NCI-H2081 (cell line): ENCODE data around the gene TMC2.

Experiments
- DNase-seq, 2 experiments: peaks; one replicate each; lab custom pipeline; 2025; lab: John Stamatoyannopoulos, UW

TMC2 gene

DNA sequence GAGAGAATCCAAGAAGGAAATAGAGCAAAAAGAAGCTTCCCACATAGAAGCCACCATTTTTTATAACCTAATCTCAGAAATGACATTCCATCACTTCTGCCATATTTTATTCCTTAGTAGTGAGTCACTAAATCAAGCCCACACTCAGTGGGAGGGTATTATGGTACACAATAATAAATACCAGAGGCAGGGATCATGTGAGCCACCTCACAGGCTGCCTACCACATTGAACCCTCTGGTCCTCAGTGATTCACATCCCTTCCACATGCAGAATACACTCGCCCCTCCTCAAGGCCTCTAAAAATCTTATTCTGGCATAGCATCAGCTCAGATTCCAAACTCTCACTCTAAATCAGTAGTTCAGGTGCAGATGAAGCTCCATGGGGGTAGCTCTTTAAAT is 49.4 kb downstream of the TMC2 start:
- no peak for DNase-seq

DNA sequence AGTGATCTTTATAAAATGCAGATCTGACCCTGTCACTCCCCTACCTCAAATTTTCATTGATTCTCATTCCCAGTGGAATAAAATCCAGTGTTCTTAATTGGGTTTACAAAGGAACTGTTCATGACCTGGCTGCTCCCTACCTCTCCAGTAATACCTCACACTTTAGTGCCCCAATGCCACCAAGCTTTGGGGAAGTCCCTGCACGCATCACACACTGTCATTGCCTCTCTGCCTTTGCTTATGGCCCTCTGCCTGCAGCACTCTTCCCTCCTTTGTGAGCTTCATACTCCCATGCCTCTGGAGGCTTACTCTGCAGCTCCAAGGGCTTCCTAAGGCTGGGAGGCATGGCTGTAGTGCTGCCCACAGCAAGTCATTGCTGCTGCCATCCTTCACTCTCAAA is 57.4 kb downstream of the TMC2 start:
- no peak for DNase-seq

DNA sequence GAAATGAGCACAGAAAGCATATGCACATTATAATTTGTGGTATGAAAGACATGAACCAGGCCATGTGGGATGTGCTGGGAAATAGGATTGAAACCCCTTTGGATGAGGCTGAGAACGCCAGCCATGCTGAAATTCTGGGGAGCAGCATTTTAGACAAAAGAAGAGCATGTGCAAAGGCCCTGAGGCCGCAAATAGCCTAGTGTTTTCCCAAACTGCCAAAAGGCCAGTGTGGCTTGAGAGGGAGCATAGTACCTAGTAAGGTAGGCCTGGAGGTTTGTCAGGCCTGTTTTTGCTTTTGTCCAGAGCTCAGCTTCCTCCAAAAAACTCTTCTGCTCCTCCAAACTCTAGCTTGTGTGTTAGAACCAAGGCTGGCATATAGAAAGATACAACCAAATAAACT is 58.7 kb downstream of the TMC2 start:
- no peak for DNase-seq

DNA sequence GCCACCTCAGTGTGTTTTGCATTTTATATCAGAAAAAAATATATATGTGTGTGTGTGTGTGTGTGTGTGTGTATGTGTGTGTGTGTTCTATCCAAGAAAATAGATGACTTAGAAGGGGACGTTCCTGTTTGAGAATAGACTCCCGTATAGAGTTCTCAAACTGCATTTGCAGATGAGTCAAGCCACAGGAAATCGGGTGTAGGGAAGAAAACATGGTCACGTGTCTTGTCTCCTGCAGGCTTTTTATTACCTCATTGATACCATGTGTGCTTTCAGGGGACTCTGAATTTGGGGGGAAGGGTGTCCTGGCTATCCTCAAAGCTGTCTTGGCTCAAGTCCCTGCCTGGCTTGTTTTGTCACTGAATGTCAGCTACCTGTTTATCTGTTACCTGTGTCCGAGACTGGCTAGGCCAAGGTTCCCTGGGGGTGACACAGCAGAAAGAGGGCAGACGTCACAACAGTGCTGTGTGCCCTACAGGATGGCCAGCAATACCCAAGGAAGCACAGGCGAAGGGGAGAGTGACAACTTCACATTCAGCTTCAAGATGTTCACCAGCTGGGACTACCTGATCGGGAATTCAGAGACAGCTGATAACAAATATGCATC is 60.4 kb downstream of the TMC2 start:
- no peak for DNase-seq

DNA sequence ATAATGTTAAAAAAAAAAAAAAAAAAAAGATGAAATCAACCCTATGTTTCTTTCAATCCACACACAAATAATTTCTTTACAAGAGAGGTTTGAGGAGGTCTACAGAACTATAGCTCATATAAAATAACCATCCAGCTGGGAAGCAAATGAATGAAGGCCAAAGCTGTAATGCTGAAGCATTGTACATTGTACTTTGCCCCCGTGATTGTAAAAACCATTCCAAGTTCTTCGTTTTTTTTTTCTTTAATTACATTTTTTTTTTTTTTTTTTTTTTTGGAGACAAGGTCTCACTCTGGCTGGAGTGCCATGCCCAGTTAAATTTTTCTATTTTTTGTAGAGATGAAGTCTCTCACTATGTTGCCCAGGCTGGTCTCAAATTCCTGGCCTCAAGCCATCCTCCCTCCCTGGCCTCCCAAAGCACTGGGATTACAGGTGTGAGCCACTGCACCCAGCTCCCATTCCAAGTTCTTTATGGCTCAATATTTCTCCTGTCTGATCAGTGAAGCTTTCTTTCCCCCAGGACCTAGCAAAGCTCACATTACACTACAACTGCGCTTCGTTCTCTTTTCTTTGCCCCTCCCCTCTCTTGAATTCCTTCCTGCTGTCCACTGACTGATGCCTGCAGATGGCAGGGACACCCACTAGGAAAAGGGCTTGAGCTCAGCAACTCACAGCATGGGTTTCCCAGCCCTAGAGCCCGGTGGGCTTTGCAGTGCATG is 63.1 kb downstream of the TMC2 start:
- DNase-seq = no peak

DNA sequence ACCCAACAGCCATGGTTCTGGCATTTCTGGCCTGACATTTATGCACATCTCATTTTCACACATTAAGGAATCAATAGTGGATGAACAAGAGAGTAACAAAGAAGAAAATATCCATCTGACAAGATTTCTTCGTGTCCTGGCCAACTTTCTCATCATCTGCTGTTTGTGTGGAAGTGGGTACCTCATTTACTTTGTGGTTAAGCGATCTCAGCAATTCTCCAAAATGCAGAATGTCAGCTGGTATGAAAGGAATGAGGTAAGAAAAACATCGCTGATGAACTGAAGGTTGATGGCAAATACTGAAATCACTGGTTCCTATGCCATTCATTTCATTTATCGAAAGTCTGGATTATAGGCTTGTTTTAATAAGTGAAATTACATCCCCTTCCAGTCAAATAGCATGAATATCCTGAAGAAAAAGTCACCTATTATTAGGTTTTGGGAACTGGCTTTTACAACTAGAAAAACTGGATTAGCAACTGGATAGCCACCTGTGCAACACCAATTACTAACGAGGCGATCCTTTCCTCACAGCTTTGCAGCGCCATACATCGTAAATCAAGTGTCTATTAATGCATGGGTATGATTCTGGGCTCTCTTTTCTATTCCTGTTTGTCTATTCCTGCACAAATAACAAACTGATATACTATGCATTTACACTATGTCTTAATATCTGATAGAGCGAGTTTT is 65.8 kb downstream of the TMC2 start:
- DNase-seq = no peak

DNA sequence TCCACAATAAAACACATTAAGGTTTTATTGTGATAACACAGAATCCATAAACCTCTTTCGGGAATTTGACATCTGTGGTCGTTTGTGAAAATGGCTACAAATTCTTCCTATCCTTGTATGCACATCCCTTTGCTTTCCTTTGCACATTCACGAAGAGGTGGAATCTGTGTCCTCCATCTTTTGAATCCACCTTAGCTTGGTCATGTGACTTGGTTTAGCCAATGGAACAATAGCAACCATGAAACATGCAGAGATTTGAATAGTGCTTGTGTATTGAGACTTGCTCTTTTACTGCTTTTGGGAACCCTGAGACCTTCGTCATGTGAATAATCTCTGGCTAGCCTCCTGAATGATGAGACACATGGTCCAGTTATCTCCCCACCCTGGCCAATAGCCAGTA is 66.4 kb downstream of the TMC2 start:
- no peak for DNase-seq

DNA sequence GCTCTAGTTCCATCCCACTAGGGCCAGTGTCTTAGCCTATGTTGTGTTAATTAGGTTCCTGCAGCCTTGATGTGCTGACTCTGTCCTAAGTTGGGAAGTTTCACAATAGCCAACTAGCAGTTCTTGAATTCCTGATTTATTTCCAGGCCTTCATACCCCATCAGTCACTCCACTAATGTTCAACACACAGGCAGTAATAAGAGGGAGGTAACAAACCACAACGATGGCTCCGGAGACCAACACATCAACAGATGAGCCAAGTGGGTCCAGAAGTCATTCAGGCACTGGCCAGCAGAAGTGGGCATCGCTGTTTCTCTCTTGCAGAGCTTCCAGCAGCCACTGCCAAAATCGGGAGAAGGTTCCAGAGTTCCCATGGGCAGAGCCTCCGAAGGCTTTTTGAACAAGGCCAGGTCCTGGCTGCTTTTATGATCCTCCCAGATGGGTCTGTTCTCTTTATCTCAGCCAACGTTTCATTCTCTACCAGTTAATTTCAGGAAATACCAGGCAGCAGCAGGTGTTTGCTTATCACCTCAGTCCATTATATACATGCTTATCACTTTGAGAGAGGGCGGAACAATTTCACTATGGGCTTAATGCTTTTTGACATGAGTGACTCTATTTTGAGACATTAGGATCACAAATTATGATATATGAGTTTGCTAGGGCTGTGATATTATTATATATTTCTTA is 67.6 kb downstream of the TMC2 start:
- peak in 1 of 2 experiments; percentile 52 for DNase-seq

DNA sequence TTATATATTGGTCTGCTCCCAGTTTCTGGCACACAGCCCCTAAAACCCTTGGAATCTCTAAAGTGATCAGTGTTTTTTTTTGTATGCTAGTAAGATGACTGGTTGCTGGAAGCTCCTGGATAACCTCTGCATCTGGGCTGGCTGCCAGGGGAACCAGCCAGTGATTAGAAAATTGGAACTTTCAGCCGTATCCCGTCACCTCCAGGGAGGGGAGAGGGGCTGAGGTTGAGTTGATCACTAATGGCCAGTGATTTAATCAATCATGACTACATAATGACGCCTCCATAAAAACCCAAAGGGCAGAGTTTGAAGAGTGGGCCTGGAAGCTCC is 68.1 kb downstream of the TMC2 start:
- DNase-seq = peak in 1 of 2 experiments; percentile 52

DNA sequence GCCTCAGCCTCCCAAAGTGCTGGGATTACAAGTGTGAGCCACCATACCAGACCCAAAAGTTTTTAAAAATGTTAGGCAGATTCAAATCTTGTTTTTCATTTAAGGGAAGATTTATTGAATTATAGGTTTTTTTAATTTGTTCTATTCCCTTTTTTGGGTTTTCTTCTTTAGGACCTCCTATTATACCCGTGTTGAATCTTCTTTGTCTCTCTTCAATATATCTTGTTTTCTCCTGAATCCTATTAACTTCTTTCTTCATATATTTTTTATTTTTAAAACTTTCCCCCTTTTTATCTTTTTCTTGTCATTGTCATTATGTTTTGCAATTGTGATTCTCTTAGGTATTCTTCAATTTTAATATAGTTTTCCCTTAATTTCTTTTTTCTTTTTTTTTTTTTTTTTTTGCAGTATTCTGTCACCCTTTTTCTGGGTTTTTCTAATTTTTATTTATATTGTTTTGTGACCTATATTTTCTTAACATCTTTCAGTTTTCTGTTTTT is 70.2 kb downstream of the TMC2 start:
- DNase-seq = no peak

DNA sequence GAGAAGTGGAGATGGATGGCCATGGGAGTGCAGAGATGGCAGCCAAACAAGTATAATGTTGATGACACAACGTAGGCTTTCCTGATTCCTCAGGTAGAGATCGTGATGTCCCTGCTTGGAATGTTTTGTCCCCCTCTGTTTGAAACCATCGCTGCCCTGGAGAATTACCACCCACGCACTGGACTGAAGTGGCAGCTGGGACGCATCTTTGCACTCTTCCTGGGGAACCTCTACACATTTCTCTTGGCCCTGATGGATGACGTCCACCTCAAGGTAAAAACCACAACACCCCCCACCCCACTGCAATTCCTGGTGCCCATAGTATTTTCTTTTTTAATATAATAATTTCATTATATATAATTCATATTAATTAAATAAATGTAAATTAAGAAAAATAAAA is 74.0 kb downstream of the TMC2 start:
- DNase-seq = no peak

DNA sequence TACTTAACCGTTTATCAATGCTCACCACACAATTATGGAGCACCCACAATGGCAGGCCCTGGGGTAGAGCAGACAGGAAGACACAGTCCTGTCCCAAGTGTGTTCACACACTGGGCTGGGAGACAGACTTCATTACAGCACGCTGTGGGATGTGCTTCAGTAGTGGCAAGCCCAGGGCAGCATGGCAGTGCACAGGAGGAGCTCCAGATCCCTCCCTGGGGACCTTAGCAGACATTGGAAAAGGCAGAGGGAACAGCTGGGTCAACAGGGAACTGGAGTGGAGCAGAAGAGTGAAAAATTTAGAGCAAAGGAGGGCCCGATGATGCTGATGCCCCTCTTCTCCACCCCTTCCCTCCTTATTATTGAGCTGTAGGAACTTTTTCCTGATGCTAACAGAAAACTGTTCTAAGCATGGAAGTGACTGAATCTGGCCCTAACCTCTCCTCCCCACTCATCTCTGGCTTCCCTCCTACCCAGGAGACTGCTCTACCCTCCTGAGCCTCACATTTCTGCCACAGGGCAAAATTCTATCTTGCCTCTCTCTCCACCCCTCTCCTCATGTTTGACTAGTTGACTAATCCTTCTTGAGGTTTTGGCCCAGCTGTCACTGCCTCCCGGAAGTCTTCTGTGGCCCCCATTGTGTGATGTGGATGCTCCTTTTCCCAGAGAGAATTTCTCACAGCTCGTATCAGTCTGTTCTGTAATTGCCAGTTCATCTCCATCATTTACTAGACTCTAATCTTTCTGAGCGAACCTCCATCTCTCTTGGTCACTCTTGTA is 74.8 kb downstream of the TMC2 start:
- DNase-seq = no peak

DNA sequence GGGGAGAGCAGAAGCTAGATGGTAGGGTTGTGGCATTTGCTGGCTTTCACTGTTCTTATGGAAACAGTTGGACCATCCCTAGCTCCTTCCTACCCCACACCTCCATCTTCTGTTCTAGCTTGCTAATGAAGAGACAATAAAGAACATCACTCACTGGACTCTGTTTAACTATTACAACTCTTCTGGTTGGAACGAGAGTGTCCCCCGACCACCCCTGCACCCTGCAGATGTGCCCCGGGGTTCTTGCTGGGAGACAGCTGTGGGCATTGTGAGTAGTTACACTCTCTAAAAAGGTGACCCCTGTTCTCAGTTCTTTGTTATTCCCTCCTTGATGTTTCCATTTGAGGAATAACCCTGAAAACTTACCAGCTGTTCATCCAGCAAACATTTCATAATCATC is 75.7 kb downstream of the TMC2 start:
- DNase-seq = no peak

DNA sequence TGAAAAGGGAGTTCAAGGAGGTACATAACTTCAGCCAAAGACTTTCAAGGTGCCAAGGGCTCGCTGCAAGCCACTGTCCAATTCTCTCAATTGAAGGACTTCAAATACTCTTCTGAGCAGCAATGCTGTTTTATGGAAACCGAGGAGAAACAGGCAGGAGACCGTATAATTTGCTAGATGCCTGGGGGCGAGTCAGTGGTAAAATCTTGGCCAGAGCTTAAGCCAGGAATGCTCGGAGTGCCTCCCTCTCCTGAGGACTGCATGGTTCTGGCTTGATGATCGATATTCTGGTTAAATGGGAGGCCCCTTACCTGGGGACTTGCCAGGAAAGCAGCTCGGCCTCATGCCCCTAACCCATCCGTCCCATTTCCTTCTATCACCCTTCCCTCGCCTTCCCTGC is 80.3 kb downstream of the TMC2 start:
- DNase-seq = no peak

DNA sequence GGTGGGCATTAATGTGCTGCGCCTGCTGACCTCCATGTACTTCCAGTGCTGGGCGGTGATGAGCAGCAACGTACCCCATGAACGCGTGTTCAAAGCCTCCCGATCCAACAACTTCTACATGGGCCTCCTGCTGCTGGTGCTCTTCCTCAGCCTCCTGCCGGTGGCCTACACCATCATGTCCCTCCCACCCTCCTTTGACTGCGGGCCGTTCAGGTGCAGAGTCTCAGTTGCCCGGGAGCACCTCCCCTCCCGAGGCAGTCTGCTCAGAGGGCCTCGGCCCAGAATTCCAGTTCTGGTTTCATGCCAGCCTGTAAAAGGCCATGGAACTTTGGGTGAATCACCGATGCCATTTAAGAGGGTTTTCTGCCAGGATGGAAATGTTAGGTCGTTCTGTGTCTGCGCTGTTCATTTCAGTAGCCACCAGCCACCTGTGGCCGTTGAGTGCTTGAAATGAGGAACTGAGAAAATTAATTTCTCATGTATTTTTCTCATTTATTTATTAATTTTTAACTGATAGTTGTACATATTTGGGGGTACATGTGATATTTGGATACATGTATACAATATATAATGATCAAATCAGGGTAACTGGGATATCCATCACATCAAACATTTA is 80.8 kb downstream of the TMC2 start:
- DNase-seq = no peak

DNA sequence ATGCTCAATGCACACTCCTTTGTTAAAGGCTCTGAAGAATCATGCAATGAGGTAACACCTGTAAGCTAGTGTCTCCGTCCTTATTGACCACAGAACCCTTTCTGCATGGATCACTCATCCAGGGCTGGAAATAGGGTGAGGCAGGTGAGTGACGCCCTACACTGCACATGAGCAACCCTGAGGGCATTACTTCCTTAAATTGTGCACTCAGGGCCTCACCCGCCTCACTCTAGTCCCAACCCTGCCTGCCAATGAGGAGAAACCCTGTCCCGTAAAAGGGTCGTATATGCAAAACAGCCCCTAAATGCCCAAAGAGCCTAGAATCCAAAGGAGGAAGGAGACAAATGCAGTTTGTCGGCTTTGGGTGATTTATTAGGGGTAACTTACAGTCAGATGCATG is 82.4 kb downstream of the TMC2 start:
- no peak for DNase-seq

DNA sequence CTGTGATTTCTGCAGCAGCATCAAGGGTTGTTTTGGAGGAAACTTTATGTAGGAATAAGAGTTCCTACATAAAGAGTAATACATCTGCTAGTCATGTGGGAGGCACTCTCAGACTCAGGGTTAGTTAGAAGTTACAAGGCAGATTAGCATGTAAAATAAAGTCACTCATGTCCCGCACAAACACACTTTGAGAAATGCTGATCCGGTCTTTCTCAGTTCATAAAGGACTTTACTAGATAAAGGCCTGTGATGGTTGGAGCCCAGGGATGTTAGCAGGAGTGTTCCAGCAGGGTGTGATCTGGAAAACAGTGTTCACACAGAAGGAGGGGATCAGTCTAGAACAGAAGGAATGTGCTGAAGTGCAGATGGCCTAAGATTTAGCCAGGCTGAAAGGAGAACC is 83.0 kb downstream of the TMC2 start:
- no peak for DNase-seq

DNA sequence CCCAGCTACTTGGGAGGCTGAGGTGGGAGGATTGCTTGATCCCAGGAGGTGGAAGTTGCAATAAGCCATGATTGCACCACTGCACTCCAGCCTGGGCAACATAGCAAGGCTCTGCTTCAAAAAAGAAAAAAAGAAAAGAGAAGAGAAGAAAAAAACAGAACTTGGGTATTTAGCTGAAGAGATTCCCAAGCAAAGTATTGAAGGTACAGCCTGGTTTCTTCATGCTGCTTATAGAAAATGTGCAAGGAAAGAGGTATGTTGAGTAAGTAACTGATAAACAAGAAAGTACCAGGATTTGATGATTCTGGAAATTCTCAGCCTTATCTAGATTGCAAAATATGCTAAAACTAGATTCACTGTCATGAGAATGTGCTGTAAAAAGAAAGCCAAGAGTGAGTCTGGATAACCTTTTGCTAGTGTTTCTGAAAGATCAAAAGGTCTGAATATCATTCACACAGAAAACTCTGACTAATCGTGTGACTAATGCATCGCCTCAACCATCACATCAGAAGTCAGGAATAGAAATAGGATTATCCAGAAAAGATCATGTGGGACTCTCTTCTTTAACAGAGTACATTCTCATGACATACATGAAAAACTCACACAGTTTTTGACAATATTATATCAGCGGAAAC is 83.7 kb downstream of the TMC2 start:
- DNase-seq = no peak

DNA sequence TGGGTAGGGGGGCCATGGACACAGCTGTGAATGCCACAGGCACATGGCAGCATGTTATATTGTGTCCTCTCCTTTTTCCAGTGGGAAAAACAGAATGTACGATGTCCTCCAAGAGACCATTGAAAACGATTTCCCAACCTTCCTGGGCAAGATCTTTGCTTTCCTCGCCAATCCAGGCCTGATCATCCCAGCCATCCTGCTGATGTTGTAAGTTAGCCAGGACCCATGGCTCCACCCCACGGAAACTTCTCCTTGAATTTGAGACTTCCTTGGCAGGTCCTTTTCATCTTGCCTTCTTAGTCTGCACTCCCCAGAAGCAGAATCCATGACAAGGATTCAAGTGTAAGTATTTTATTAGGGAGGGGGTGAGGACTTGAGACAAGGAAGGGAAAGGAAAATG is 87.8 kb downstream of the TMC2 start:
- DNase-seq = no peak

DNA sequence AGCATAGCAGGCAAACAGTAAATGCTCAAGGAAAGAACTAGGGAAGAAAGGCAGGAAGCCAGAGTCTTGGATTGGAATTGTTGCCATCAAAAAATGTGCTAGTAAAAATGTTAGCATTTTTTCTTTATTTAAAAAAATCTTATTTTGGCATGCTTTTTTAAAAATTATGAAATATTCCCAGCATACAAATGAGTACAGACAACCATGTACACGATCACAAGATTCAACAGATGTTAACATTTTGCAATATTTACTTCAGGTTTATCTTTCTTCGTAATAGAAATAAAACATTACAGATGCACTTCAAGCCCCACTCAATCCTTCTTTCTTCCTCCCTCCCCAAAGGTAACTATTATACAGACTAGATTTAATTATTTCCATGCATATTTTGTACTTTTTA is 88.7 kb downstream of the TMC2 start:
- DNase-seq = no peak

DNA sequence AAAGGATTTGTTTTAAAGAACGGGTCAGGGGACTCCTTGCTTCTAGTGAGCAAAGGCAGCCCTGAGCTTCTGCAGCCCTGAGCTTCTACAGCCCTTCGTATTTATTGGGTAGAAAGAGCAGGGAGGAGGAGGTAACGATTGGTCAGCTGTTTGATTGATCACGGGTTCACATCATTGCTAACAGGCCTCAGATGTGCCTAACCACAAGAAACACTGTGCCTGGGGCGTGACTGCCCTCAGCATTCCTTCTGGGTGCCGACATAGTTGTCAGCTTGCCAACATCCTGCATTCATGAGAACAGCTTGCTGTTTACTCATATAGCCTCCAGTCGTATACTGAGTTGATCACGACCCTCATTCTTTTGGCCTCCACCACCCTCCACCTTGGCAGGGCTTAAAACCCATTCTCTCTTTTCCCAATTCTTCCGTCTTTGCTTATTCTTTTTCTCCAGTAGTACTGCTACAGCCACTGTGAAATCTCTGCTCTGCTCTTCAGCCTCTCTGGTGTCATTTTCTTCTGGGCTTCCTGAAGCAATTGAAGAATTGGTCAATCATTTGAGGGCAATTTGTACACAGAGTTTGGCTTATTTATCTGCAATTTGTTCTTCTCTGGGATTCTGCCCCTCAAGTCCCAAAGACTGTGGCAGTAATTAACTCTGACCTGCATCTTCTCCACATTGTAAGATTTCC is 90.6 kb downstream of the TMC2 start:
- no peak for DNase-seq
